ENCODE measurements around the gene NRF1.

The NRF1 gene

GRCh38 chr7:129686063-129686462 is 74.5 kb downstream of the NRF1 start:
- DNase-seq: no peak

DNA sequence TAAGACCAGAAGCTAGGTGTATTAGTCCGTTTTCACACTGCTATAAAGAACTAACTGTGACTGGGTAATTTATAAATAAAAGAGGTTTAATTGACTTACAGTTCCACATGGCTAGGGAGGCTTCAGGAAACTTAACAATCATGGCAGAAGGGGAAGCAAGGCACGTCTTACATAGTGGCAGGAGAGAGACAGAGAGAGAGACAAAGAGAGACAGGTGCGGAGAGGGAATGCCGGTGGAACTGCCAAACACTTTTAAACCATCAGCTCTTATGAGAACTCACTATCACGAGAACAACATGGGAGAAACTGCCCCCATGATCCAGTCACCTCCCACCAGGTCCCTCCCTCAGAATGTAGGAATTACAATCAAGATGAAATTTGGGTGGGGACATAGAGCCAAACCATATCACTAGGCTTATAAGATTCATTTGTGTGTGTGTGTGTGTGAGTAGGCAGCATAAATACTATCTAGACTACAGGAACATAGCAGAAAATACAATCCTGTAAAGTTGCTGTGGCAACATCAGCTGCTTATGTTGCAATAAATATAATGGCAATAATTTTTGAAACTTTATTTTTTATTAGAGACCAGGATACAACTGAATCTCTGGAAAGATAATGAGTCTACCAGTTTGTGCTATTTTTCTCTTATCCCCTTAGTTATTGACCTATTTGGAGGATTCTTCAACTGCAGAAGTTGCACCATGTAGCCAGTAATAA is 77.1 kb downstream of the NRF1 start:
- no peak for DNase-seq

DNA sequence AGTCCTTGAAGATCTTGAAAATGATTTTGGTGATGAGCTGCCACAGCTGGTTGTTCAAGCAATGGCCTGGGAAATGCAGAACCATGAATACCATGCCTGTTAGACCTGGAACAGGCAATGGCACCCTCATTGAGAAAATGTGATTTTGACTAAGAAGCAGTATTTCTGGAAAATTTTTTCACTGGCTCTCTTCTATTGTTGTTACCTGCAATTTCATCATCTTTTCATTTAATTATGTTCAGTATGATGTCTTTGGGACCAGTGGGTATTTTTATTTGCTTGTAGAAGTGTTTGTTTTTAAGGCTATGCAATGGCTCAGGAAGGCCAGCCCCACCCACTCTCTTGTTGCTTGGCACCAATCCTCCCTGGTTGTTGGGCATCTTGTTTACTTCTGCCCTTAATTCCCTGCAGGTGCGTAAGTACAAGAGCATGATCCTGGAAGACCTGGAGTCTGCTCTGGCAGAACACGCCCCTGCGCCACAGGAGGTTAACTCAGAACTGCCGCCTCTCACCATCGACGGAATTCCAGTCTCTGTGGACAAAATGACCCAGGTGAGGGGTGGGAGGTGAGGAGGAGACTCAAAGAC is 78.6 kb downstream of the NRF1 start:
- peak in 1 of 2 experiments; percentile 25 for DNase-seq

DNA sequence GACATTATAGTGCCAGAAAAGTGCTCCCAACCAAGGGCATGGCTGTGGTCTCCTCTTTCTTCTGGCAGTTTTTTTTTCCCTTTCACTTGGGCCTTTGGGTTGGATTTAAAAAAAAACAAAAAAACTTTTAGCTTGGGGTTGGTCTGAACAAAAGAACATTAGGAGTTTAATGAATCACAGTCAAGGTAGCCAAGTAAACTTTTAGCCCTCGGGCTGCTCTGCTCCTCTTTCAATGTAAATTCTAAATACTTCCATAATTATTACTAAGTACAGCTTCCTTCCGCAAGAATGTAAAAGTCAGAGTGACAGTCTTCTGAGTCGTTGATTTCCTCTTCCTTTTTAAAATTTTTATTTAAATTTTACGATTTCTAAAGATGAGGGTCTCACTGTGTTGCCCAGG is 79.2 kb downstream of the NRF1 start:
- DNase-seq: no peak

DNA sequence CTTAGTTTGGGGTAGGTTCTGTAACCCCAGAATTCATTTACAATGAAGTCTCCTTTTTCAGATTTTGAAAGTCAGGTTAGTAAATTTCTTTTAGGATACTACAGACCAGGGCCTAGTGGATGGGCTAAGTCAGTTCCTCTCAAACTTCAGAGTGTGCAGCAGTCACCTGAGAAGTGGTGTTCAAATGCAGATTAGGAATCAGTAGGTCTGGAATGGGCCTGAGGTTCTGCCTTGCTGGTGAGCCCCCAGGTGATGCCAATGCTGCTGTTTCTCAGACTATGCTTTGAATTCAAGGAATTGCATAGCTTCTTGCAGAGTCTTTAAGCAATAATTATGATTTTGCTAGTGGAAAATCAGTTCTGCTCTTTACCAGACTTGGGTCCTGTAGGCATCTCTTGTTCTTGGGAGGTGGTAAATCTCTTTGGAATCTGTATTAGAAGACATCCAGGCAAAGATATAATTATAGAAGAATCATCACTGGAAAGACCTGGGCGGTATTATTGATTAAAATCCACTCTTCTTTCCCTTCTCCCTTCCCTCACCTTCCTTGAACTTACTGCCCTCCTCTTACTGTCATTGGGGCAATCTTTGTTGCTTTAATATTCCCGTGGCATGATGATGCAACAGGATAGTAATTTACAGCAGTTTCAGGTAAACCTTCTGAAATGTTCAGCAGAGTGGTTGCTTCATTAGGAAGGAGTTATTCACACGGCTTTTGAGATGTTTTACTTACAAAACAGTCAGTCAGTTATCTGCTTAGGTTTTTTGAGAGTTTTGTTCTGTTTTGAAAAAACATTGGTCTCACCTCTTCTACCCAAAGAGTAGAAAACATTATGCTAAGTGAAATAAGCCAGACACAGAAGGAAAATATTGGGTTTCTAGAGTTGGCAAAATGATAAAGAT is 87.2 kb downstream of the NRF1 start:
- peak in 1 of 2 experiments; percentile 56 for DNase-seq

GRCh38 chr7:129702316-129702715 is 90.8 kb downstream of the NRF1 start:
- no peak for DNase-seq

- no peak for DNase-seq
Measured at GRCh38 chr7:129702761-129703338, 91.3 kb downstream of the NRF1 start.

- no peak for DNase-seq
Measured at GRCh38 chr7:129703751-129704150, 92.2 kb downstream of the NRF1 start.

DNA sequence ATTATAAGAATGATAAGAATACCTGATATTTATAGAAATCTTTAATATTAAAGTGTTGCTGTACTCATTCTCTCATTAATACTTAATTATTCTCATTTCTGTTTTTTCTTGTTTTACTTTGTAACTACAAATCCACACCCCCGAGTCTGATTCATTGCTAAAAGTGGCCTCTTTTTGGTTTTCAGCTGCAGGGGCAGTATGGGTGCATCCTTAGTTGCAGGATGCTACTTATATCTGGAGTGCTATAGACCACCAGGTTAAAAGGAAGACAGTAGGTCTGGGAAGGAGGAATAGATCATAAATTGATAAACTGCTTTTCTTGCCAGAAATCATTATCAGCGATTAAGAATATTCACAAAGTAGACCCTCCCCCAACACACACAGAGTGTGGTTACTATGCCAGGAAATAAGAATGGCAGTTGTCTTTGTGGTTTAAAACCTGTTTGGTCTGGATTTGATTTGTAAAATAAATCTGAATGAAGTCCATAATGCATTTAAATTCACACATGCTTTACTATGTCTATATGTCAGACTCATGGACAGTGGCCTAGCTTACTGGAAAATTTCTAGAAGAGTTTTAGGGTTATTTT is 96.5 kb downstream of the NRF1 start:
- no peak for DNase-seq

DNA sequence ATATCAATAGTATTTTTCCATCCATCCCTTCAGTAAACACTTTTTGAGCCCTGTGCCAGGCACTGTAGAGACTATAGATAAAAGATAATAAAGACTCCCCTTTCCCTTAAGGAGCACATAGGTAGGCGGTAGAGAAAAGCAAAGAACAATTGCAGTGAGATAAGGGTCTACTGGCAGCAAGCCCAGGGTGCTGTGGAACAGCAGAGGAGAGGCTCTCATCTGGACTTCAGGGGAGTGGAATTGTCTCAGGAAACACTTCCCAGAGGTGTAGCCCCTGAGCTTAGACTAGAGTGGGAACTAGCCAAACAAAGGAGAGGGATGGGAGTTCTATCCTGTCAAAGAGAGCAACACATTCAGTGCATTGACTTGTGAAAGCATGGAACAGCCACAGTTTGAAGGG is 102.0 kb downstream of the NRF1 start:
- DNase-seq: no peak

DNA sequence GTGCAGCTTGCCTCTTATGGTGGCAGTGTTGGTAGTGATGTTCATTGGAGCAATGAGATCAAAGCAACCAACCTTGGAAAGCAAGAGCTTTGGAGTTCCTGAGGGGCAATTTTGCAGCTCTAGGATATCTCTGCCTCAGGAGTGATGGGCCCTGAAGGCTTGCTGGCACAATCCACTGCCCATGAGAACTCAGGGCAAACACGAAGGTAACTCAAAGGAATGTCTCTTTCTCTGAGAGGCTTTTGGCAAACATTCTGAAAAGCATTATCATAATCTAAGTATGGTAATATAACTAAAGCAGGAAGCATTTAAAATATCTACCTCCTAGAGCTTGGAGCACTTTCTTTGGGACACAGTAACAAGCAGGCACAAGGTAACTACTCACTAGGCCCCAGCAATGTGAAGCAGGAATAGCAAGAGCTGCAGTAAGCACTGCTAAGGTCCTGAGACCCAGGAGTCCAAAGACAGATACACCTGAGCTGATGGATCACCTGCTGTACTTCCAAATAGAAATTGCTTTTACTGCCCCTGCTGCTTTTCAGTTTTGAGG is 103.1 kb downstream of the NRF1 start:
- no peak for DNase-seq

- peak in 1 of 2 experiments; percentile 56 for DNase-seq
Measured at GRCh38 chr7:129719980-129720732, 108.6 kb downstream of the NRF1 start.

DNA sequence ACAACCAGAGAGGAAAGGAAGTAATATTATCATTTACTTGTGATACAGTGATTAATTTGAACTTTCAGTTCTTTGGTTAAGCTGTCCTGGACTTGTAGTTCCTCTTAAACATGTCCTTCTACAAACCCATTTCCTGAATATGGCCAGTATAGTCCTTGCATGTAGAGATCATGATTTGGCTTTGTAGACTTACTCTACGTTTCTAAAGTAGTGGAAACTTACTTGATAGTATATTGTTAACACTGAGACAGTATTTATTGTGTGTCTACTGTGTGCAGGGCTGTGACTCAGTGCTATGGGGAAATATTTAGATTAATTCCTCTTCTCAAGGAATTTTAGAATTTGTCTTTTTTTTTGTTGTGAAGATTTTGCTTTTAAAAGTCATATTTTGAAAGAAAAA is 109.5 kb downstream of the NRF1 start:
- no peak for DNase-seq

GRCh38 chr7:129723679-129724078 is 112.2 kb downstream of the NRF1 start:
- DNase-seq: no peak

- DNase-seq: no peak
Measured at GRCh38 chr7:129724796-129725195, 113.3 kb downstream of the NRF1 start.

DNA sequence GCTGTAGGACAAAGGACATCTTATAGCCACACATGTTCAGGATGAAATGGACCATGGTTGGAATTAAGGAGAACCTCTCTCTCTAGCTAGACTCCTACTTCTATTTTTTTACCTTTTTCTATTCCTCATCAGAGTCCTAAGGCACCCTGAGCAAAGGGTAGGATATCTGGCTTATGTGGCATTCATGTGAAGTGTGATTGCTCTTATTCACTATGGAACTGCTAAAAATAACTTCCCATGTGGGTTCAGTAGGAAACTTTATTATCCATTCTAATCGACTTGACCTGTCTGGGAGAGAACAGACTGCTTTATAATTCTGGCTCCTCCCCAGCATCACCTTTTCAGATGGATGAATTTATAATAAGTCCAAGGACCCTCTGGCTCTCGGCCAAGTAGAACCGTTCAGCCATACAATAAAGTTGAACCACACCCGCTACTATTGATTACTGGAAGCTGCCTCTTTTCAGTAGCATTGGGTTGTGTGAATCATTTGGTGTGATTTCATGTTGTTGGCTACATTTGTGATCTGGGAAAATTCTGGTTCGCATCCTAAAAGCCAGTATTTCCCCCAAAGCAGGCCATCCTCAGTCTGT is 117.5 kb downstream of the NRF1 start:
- no peak for DNase-seq

DNA sequence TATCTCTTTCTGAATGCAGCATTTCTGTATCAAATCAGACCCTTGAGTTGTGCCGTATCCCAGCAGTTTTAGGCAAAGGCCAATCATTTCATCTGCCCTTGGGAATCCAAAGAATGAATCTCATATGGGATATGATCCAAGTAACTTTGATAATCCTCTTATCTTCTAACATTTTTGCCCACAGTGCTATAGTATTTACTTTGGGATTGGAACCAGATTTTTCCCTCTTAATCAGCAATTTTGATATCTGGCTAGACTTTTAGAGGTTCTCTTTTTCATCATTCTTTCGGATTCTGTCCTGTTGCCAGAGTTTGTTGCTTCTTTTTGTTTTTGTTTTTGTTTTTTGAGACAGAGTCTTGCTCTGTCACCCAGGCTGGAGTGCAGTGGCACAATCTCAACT is 118.0 kb downstream of the NRF1 start:
- no peak for DNase-seq

- no peak for DNase-seq
Measured at GRCh38 chr7:129730159-129730558, 118.6 kb downstream of the NRF1 start.

DNA sequence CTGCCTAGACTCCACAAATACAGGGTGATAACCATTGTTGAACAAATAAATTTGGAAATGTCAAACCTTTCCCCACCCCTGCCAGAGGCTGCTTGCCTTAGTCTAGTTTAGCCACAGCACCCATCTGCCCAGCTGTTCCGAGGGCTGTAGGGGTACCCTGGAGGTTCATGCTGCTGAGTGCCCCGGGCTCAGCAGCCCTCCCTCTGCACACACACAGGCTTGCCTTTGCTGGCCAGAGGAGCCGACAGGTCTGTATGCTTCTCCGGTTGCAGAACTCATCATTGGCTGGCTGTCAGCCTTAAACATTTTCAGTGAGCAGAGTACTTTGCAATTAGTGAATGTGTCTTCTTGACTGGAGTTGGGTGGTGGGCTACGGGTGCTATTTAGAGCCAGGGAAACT is 122.9 kb downstream of the NRF1 start:
- DNase-seq: no peak

GRCh38 chr7:129739427-129739826 is 127.9 kb downstream of the NRF1 start:
- DNase-seq: no peak

DNA sequence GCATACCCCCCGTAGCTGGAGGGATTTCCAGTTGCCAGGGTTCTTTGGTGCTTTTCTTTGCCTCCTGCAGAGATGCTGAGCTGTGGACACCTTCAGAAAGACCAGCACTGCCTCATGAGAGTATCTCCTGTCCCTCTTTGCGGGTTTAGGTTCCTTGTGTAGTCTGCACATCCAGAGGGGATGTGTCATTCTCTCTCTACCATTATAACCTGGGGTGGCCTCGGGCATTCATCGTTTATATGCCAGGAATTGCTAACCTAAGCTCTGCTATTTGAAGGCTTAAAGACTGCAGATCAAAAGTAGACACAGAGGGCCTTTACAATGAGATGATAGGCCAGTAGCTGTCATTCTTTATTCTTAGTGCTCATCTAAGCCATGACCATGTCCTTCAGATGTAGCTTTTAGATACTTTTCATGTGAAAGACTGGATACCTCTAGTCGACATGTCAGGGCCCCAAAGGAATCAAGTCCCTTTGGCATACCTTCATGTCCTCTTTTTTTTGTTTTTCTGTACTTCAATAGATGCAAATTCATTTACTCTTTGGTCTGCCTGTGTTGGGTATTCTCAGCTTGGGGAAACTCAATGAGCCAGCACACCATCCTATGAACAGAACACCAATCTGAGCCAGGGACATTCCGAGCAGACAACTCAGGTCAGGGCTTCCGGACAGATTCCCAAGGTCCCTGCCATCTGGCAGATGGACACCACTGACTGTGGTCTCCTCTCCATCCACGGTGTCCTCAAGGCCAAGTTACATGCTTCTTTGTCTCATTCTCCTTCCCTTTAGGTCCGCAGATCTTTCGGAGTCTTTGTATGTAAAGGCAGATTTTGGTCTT is 129.3 kb downstream of the NRF1 start:
- DNase-seq: no peak

Measured in NCI-H1930 (cell line).